NCI-H460 (cell line): ENCODE data around the gene CTSA. TPM values are rescaled to one million over a fixed set of nuclear protein-coding genes. Genes with fewer than 3 reads are reported as not detected.
"Not testable (repeated sequence)": the region's sequence is repeated elsewhere in the genome, so short reads cannot be mapped to it uniquely, and the experiment has no call there.

Experiments
- DNase-seq: peaks from one replicate; pipeline ENCODE4 v3.0.0-alpha.2; 2016; ENCODE audit warnings: low read depth; ENCODE audit errors: extremely low read depth
- total RNA-seq: library from RNA; depleted of rRNA; stranded (reverse); fragments of >200 nt; shearing (Covaris generic); gene quantifications from 2 replicates; pipeline ENCODE4 v1.2.3, GENCODE V29; 2014

CTSA gene
- total RNA-seq, 1 experiment from 2014 or later, result 80.3 TPM

DNA sequence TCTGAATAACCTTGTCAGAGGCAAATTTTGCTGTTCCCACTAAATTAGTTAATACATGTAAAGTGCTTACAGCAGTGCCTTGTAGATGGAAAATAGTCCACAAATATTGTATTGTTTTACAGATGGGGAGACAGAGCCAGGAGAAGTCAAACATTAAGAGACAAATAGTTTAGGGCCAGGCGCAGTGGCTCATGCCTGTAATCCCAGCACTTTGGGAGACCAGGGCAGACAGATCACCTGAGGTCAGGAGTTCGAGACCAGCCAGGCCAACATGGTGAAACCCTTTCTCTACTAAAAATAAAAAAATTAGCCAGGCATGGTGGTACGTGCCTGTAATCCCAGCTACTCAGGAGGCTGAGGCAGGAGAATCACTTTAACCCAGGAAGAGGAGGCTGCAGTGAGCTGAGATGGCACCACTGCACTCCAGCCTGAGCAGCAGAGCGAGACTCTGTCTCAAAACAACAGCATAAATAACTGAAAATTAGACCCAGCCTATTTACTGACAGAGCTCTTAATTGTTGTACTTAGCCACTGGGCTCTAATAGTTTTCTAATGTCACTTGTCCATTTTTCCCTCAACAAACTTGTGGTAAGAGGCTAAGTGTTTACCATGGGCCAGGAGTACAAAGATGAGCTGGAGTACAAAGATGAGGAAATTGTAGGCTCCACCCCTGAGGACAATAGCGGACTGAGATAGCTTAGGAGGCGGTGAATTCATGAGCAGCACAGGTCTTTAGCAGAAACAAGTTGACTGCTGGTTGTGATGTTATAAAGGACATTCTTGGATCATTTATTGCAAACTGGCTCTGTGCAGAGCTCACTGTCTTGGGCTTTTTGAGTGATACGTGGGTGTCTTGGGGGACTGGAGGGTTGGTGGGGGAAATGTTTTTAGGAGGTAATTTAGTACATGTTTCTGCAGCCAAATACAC is 27.3 kb upstream of the CTSA start:
- no peak for DNase-seq

DNA sequence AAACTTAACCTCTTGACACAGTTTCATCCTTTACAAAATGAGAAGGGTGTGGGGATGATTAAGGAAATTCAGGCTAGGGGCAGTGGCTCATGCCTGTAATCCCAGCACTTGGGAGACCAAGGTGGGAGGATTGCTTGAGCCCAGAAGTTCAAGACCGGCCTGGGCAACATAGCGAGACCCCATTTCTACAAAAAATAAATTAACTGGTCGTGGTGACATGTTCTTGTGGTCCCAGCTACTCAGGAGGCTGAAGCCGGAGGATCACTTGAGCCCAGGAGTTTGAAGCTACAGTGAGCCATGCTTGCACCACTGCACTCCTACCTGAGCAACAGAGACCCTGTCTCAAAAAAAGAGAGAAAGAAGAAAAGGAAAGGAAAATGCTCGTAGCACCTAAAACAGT is 24.7 kb upstream of the CTSA start:
- no peak for DNase-seq

DNA sequence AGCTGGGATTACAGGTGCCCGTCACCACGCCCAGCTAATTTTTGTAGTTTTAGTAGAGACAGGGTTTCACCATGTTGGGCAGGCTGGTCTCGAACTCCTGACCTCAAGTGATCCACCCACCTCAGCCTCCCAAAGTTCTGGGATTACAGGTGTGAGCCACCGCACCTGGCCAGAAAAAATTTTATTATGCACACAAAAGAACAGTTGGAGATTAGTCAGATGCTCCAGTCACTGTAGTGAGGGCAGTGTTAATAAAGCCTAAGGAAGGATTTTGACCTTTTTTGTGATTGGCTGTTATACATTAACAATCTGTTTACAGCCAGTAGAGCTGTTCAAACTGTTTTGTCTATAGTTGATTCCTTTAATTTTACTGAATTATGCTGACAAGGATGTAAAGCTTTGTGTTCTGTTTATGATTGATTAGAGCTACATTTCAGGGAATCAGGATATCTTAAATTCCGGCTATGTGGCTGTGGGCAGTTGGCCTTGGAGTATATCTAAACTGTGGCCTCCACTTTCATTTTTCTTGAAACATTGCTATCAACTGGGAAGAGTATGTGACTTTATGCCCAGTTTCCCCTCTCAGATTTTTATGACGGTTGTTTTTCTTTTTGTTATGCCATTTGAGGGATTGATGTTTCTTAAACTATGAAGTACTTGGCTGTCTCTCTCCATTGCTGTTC is 23.9 kb upstream of the CTSA start:
- no peak for DNase-seq

DNA sequence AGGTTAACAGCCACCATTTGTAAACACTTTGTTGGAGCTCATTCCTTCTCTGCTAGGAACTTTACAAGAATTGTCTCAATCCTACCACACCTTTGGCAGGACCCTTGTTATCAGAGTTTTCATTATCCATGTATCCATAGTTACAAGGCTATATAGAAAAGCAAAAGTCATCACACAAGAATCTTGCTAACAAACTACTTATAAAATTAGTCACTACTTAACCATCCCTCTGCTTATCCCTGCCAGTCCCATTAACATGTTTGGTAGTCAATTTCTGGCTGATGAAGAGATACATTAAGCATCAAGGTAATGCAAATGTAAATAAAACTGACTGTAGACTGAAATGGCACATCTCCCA is 23.3 kb upstream of the CTSA start:
- no peak for DNase-seq

DNA sequence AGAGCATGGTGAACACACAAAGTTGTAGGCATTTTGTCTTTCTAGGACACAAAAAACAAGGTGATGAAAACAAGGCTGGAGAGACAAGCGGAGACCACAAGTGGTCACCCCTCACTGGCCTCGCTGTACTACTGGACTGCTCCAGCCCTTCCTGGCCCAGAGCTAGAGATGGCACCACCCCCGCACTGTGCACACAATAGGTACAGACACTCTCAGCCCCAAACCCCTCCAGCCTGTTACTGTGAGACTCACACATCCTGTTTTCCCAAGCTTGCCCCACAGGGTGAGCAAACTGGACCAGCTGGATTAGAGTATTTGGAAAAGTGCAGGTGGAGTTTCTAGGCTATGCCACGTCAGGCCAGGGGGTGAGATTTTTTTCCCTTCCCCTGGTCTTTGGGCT is 18.5 kb upstream of the CTSA start:
- no peak for DNase-seq

DNA sequence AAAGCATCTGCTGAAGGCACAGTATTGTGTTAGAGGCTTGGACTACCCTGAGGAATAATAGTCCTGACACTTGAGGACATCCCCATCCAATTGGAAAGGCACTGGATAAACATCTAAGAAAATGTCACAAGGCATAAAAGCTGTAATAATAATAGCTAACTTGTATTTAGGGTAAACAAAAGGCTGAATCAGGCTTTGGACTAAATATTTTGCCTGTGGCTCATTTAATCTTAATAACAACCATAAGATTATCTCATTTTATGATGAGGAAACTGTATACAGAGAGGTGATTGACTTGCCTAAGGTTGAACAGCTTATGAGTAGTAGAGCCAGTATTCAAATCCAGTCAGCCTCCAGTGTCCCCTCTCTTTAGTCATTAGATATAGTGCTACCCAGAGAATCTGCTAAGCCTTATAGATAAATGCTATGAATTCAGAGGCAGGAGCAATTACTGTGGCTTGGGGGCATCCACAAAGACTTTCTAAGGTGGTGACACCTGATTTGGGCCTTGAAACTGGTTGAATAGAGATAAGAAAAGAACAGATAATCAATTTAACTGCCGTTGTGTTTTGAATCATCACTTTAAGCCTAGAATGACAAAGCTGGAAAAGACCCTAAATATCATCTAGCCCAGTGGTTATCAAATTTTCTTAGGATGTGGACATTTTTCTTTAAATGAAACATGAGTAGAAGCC is 17.6 kb upstream of the CTSA start:
- no peak for DNase-seq

DNA sequence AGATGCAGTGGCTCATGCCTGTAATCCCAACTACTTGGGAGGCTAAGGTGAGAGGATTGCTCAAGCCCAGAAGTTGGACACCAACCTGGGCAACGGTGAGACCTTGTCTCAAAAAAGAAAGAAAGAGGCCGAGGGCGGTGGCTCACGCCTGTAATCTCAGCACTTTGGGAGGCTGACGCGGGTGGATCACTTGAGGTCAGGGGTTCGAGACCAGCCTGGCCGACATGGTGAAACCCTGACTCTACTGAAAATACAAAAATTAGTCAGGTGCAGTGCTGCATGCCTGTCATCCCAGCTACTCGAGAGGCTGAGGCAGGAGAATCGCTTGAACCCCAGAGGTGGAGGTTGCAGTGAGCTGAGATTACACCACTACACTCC is 17.0 kb upstream of the CTSA start:
- DNase-seq, result not testable (repeated sequence)

DNA sequence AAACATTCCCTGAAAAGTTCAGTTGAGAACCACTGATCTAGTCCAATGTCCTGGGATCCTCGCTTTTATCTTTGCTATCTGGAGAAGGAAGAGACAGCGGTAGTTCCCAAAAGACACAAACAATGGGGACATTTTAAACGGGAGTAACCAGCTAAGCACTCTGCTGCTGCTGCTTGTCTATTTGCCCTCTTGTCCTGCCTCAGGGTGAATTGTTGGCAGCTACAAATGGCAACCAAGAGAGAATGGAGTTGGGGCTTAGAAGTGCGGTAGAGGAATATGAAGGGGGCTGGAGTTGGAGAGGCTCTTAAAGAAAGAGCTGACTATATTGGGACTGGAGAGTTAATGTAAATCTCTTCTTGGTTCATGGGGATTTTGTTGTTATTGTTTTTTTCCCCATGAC is 16.6 kb upstream of the CTSA start:
- no peak for DNase-seq

DNA sequence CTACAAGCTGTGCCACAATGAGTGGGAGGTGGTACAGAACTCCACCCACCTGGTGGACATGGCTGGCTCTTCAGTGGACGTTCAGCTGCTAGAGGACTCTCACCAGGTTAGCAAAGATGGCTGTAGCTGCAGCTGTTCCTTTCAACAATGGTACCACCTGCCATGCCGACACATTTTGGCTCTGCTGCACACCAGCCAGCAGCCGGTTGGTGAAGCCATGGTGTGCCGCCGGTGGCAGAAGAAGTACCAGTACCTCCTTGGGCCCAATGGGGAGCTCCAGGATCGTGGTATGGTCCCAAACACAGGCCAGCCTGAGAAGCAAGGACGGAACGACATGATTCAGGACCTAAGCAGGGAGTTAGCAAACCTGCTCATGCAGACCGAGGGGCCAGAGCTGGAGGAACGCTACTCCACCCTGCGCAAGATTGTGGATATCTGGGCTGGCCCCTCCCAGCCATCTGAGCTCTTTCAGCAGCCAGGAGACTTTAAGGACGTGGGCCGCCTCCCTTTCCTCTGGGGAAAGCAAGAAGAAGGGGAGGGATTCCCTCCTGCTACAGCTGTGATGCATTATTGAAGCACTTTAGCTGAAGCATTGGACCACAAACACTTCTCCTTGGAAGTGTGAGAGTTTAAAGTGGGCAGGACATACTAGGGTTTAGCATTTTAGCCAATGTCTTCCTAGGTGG is 12.9 kb upstream of the CTSA start:
- DNase-seq, result no peak

DNA sequence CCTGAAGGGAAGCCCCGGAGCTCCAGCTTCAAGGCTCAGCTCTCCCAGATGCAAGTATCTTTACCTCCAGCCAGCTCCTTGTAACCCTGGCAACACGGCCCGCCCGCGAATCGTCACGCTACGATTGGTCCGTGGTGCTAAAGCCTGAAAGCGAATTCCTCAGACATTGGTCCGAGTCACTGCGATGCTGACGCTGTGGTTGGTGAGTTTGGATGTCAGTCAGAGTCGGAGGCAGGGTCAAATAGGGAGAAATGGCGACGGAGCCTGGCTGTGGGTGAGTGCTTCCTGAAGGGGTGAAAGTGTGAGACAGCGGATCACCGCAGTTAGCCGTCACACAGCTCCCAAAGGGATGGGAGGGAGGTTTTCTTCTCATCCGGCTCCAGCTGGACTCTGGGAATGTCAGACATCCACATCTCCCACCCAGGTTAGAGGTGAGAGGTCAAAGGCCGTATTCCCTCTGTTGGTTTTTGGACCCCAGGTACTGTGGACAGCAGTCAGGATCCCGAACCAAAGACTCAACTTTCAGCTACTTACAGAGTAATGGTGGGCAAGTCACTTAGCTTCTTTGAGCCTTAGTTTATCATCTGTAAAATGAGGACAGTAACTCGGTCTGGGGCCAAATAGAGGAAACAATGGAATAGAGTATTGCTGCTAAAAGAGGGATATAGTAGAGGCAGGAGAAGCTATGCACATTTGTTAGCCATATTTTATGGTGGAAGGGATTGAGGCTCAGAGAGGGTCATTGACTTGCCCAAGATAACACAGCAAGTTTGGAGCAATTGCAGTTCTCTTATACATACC is 9.9 kb upstream of the CTSA start, which contains the start of gene ZSWIM1:
TSS of gene ZSWIM1 (plus strand) at position 240 of the 801 bp plus-strand sequence. CDS start 1,366 bp downstream, outside the sequence.
- peak; percentile 100 for DNase-seq

DNA sequence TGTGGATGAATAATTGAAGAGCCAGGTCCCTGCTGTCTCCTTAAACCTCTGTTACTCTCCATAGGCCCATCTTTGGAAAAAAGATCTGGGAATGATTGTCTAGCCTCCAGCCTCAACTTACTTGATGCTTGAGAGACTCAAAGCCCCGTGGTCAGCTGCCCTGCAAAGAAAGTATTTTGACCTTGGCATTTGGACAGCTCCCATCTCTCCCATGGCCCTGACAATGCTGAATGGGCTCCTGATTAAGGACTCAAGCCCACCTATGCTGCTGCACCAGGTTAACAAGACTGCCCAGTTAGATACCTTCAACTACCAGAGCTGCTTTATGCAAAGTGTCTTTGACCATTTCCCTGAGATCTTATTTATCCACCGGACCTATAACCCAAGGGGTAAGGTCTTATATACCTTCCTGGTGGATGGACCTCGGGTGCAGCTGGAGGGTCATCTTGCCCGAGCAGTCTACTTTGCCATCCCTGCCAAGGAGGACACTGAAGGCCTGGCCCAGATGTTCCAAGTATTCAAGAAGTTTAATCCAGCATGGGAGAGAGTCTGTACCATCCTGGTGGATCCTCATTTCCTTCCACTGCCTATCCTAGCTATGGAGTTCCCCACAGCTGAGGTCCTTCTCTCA is 8.6 kb upstream of the CTSA start:
- DNase-seq, result no peak

DNA sequence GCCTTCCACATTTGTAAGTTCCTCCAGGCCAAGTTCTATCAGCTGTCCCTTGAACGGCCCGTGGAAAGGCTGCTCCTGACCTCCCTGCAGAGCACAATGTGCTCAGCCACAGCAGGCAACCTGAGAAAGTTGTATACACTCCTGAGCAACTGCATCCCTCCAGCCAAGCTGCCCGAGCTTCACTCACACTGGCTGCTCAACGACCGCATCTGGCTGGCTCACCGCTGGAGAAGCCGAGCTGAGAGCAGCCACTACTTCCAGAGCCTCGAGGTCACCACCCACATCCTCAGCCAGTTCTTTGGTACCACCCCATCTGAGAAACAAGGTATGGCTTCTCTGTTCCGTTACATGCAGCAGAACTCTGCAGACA is 8.1 kb upstream of the CTSA start:
- DNase-seq, result no peak

DNA sequence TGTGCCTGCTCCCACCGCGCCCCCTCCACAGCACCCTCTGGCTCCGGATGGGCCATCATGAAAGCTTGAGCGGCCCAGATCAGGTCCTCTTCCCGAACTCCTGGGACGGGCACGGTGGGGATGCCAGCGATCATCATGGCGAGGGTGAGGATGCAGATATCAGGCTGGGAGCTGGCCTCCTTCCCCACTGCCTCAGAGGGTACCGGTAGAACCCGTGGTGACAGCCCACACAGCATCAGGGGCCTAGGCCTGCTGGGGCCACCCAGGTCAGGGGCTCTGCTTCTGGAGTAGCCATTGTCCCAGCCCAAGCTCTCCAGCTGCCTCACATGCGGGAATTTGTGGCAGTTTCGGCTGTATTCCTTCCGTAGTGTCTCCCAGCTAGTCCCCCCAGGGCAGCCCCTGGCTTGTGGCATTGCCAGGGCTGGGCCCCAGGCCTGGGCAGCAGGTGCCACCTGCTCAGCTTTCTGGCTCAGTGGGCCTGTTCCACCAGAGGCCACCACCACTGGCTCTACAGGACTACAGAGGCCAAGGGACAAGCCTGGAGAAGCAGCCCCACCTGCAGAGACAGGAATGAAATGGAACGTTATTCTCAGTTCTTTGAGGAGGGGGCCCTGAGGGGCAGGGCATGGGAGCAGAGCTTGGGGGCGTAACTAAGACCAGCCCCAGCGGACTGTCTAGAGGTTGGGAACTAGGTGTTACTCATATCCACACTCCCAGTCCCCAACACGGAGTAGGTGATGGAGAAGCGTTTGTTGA is 4.4 kb upstream of the CTSA start:
- no peak for DNase-seq

DNA sequence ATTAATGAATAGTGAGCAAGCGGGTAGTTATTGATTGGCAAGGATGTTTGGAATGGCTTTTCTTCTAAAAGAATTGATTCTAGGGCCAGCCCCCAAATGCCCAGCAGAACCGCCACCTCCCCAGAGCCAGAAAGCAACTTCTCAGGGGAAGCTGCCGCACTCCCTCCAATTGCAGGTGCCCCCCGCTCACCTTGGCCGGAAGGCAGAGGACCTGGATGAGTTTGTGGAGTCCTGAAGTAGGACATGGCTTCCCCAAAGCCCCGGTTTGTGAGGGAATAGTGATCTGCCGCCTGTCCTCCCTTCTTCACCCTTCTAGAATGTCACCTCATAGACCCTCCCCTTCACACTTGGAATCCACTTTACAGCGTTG is 3.8 kb upstream of the CTSA start, which contains the start of gene SPATA25:
TSS of gene SPATA25 (minus strand) at position 277 of the 370 bp plus-strand sequence. CDS start at position 245, 32 bp downstream.
- no peak for DNase-seq

DNA sequence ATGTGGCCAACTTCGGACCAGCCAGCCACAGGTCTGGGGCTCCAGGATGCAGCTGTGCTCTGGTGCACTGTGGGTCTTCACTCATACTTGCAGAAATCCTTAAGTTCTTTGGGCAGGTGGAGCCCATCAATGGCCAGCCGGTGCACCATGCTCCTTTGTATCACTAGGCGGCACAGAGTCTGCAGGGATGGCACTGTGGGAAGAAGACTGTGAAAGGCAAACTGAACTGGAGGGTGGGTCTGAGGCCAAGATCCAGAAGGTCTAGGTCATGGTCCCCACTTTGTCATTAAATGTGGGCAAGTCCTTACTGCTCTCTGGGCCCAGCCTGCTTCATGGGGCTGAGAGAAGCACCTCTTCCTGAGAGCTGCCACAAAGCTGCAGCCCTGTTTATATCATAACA is 2.5 kb upstream of the CTSA start:
- DNase-seq, result no peak

DNA sequence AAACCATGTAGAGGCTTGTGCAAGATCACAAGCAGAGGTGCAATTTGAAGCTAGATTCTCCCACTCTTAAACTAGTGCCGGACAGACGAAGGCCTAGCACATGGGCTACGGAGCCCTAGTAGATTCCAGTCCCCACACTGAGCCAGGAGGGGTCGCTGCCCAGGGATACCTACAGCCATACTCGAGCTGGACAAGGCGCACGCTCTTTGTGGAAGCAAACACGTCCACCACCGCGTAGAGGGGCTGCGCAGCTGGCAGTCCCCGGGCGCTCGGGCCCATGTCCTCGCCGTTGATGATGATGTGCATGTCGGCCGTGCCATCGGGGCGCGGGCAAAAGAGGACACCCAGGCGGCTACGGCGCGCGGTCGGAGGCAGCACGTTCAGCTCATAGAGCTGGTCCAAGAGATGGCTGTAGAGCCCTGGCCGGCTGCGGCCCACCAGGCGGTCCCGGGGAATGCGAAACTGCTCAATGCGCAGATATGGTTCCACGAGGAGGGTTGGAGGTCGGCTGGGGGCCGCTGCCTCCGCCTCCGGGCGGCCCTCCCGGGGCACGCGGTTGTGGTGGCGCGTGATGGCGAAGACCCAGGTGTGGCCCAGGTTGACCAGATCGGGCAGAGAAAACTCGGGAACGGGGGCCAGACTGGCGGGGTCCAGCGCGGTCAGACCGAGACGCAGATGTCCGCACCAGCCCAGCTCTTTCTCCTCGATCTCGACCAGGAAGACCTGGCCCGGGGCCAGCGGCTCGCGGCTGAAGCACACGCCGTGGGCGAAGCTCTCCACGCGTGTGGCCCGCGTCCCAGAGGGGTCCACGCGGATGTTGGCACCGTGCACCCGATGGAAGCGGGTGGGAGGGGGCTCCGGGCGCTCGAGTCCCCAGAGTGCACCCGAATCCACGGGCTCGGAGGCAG is 804 bp upstream of the CTSA start:
- DNase-seq, result no peak

DNA sequence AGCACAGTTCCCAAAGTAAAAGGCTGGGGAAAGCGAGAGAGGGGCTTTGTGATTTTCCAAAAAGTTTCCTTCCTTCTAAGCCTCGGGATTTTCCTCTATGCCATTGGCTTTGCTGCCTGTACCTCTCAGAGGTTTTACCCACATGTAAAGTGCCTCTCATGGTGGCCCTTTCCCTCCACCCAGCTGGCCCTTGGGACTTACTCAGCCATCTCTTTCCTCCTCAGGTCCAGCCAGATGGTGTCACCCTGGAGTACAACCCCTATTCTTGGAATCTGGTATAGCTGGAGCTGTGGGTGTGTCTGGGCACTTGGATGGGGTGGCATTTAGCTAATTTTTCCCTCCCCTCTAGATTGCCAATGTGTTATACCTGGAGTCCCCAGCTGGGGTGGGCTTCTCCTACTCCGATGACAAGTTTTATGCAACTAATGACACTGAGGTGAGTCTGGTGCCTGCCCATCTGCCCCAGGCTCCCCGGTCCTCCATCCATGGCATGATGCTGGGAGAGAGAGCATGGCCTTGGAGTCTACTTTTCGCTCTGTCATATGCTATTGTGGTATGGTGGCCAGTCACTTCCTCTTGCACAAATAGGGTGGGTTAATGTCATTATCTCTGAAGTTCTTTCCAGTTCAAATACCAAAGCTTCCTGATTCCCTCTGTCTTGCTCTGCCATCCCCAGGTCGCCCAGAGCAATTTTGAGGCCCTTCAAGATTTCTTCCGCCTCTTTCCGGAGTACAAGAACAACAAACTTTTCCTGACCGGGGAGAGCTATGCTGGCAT is 1.1 kb downstream of the CTSA start:
- peak; percentile 38 for DNase-seq
